DND-41 (cell line): Measurements from ENCODE around the gene RYR2.

Source experiments
- ATAC-seq: fragments of 200-7000 bp; cut with Tn5 transposase; 3 replicates; pipeline ENCODE4 v1.9.1; 2021; ENCODE audit warnings: low read depth; ENCODE audit not compliant: insufficient read depth
- DNase-seq: peaks from one replicate; pipeline ENCODE4 v3.0.0-alpha.2; 2020
- H2AFZ ChIP-seq: 2 replicates; pipeline ENCODE4 v1.6.0; 2012; ENCODE audit warnings: low read depth, low read length
- H3K27ac ChIP-seq: 2 replicates; pipeline ENCODE4 v1.5.1; 2012; ENCODE audit warnings: low read length, inconsistent platforms
- H3K27me3 ChIP-seq: fragments of 200-600 bp; sonication (generic); 2 replicates; pipeline ENCODE4 v1.6.0; 2012; ENCODE audit warnings: low read length, mild to moderate bottlenecking, inconsistent platforms; ENCODE audit not compliant: insufficient read depth, poor library complexity
- H3K36me3 ChIP-seq: 2 replicates; pipeline ENCODE4 v1.5.1; 2012; ENCODE audit warnings: low read length, inconsistent platforms; ENCODE audit not compliant: insufficient read depth
- H3K4me1 ChIP-seq: 2 replicates; pipeline ENCODE4 v1.5.1; 2012; ENCODE audit warnings: mild to moderate bottlenecking, low read length; ENCODE audit not compliant: insufficient read depth
- H3K4me2 ChIP-seq: 2 replicates; pipeline ENCODE4 v1.6.0; 2012; ENCODE audit warnings: mild to moderate bottlenecking, moderate library complexity, low read length, inconsistent platforms; ENCODE audit not compliant: insufficient read depth
- H3K4me3 ChIP-seq, 2 experiments: fragments of 200-600 bp in 1 of 2; shearing (Covaris generic) in 1 of 2; 2 replicates each; pipeline ENCODE4 v1.5.1; 2012 to 2016; ENCODE audit warnings: inconsistent platforms in 2 of 2, low read length in 2 of 2, mild to moderate bottlenecking in 2 of 2, low read depth in 1 of 2, moderate library complexity in 1 of 2
- H3K79me2 ChIP-seq: 2 replicates; pipeline ENCODE4 v1.6.0; 2012; ENCODE audit warnings: low read length, inconsistent platforms; ENCODE audit not compliant: insufficient read depth
- H3K9ac ChIP-seq: 2 replicates; pipeline ENCODE4 v1.6.0; 2012; ENCODE audit warnings: low read depth, mild to moderate bottlenecking, inconsistent platforms, low read length, moderate library complexity
- H3K9me3 ChIP-seq: 2 replicates; pipeline ENCODE4 v1.5.1; 2012; ENCODE audit warnings: low read length, moderate library complexity, mild to moderate bottlenecking, inconsistent platforms; ENCODE audit not compliant: insufficient read depth, severe bottlenecking
- H4K20me1 ChIP-seq: 2 replicates; pipeline ENCODE4 v1.6.0; 2012; ENCODE audit warnings: low read length; ENCODE audit not compliant: insufficient read depth
- CTCF ChIP-seq: IDR thresholded peaks from 2 replicates; pipeline ENCODE4 v1.5.1; 2012; ENCODE audit warnings: borderline replicate concordance, low read length, moderate library complexity, mild to moderate bottlenecking; ENCODE audit not compliant: poor library complexity, severe bottlenecking; ENCODE audit errors: extremely low read depth
- EZH2 ChIP-seq: IDR thresholded peaks from 3 replicates; pipeline ENCODE4 v1.6.1; 2012; ENCODE audit warnings: borderline replicate concordance, low read depth, mild to moderate bottlenecking, moderate library complexity, low read length, inconsistent platforms; ENCODE audit not compliant: severe bottlenecking

RYR2 gene

GRCh38 chr1:237296861-237297260 is 254.9 kb downstream of the RYR2 start:
- no peak overlapping the region for H3K4me2 ChIP-seq
- no peak overlapping the region for H3K27ac ChIP-seq
- no peaks in the 10 kb centered on the region for H3K9me3 ChIP-seq
- no peak overlapping the region for H3K4me3 ChIP-seq
- ATAC-seq: no peak
- DNase-seq: no peak
- no peaks in the 10 kb centered on the region for H4K20me1 ChIP-seq
- no peaks in the 10 kb centered on the region for H3K79me2 ChIP-seq
- H3K36me3 ChIP-seq: no peaks in the 10 kb centered on the region
- no peak for TF ChIP-seq CTCF
- no peak for TF ChIP-seq EZH2
- no peaks in the 10 kb centered on the region for H3K27me3 ChIP-seq
- H3K4me1 ChIP-seq: no peaks in the 10 kb centered on the region
- H3K9ac ChIP-seq: no peak overlapping the region
- H2AFZ ChIP-seq: no peak overlapping the region

- ATAC-seq: no peak
- Histone ChIP-seq H3K4me1 (no peaks in the 10 kb centered on the region), H3K79me2 (no peaks in the 10 kb centered on the region)
These were observed 258.7 kb downstream of the RYR2 start for GRCh38 chr1:237300642-237301041.

GRCh38 chr1:237303929-237304328 is 261.9 kb downstream of the RYR2 start:
- no peak for TF ChIP-seq CTCF
- no peak for TF ChIP-seq EZH2

More at GRCh38 chr1:237300642-237301041, 258.7 kb downstream of the RYR2 start:
- no peaks in the 10 kb centered on the region for H4K20me1 ChIP-seq
- no peak overlapping the region for H3K4me3 ChIP-seq
- H3K36me3 ChIP-seq: no peaks in the 10 kb centered on the region
- no peak overlapping the region for H3K4me2 ChIP-seq
- no peak for DNase-seq
- TF ChIP-seq CTCF: no peak
- TF ChIP-seq EZH2: no peak
- no peaks in the 10 kb centered on the region for H3K27me3 ChIP-seq
- no peak overlapping the region for H3K9ac ChIP-seq
- no peak overlapping the region for H3K27ac ChIP-seq
- no peak overlapping the region for H2AFZ ChIP-seq
- no peaks in the 10 kb centered on the region for H3K9me3 ChIP-seq

GRCh38 chr1:237306726-237307125 is 264.7 kb downstream of the RYR2 start:
- no peaks in the 10 kb centered on the region for H3K27me3 ChIP-seq
- H3K36me3 ChIP-seq: no peaks in the 10 kb centered on the region
- TF ChIP-seq CTCF (no peak), EZH2 (no peak)
- no peak overlapping the region for H3K4me2 ChIP-seq
- no peaks in the 10 kb centered on the region for H3K79me2 ChIP-seq
- no peak overlapping the region for H3K9ac ChIP-seq
- DNase-seq: no peak
- no peaks in the 10 kb centered on the region for H4K20me1 ChIP-seq
- H3K4me1 ChIP-seq: no peaks in the 10 kb centered on the region
- no peaks in the 10 kb centered on the region for H3K9me3 ChIP-seq
- H2AFZ ChIP-seq: no peak overlapping the region
- no peak overlapping the region for H3K4me3 ChIP-seq
- no peak overlapping the region for H3K27ac ChIP-seq
- ATAC-seq: no peak

More at GRCh38 chr1:237303929-237304328, 261.9 kb downstream of the RYR2 start:
- no peak for ATAC-seq
- Histone ChIP-seq H3K9me3 (no peaks in the 10 kb centered on the region), H3K79me2 (no peaks in the 10 kb centered on the region), H3K27ac (no peak overlapping the region), H3K9ac (no peak overlapping the region), H3K4me2 (no peak overlapping the region), H4K20me1 (no peaks in the 10 kb centered on the region), H3K27me3 (no peaks in the 10 kb centered on the region), H2AFZ (no peak overlapping the region), H3K4me1 (no peaks in the 10 kb centered on the region), H3K4me3 (no peak overlapping the region), H3K36me3 (no peaks in the 10 kb centered on the region)
- DNase-seq: no peak
